Mammary epithelial cell (primary cell): ENCODE results near the gene INPP4A.

Experiments used
- EZH2 ChIP-seq: IDR thresholded peaks from 2 replicates; pipeline ENCODE4 v1.6.1; 2012; ENCODE audit warnings: low read length, inconsistent platforms, borderline replicate concordance
- TF ChIP-seq, protein P1 (sequence below), 2 donors: IDR thresholded peaks in 1 of 2; conservative IDR thresholded peaks in 1 of 2; 2 replicates each; pipeline ENCODE4 v1.5.1; 2011 to 2012; ENCODE audit warnings: inconsistent platforms in 2 of 2, low read length in 2 of 2, mild to moderate bottlenecking in 2 of 2, control low read depth in 1 of 2, low read depth in 1 of 2; ENCODE audit not compliant: insufficient read depth in 1 of 2; ENCODE audit errors: extremely low read depth in 1 of 2

DNA sequence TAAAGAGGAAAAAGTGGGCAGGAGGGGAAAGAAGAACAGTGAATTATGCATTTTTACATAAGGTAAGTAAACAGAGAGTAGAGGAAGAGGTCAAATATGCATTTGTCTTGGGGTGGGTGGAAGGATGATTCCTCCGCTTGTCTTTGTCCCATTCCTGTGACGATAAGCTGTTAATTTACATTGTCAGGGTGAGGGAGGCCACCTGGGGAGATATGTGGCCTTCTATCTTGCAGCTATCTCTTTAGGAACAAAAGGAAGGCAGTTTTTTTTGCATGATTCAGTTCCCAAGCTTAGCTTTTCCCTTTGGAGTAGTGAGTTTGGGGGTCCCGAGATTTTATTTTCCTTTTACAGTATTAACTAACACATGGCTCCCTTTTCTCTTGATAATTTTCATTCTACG lies 2.2 kb upstream of the INPP4A start:
- TF ChIP-seq, protein P1, sequence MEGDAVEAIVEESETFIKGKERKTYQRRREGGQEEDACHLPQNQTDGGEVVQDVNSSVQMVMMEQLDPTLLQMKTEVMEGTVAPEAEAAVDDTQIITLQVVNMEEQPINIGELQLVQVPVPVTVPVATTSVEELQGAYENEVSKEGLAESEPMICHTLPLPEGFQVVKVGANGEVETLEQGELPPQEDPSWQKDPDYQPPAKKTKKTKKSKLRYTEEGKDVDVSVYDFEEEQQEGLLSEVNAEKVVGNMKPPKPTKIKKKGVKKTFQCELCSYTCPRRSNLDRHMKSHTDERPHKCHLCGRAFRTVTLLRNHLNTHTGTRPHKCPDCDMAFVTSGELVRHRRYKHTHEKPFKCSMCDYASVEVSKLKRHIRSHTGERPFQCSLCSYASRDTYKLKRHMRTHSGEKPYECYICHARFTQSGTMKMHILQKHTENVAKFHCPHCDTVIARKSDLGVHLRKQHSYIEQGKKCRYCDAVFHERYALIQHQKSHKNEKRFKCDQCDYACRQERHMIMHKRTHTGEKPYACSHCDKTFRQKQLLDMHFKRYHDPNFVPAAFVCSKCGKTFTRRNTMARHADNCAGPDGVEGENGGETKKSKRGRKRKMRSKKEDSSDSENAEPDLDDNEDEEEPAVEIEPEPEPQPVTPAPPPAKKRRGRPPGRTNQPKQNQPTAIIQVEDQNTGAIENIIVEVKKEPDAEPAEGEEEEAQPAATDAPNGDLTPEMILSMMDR (conservative IDR thresholded peaks at IDR 0.05 in 1 of 2, IDR thresholded peaks at IDR 0.05 in 1 of 2; ENCODE audit: extremely low read depth in 1 of 2, insufficient read depth in 1 of 2, low read depth in 1 of 2, low read length in 2 of 2): no peak
- TF ChIP-seq EZH2: no peak
